Activated naive CD4-positive, alpha-beta T cell treated with anti-CD3 and anti-CD28 coated beads, Interleukin-2, amount 10 ng/mL, durations not matched to agents 7 days and 5 days (primary cell): ENCODE measurements around the gene ENPP4.
"Not testable (repeated sequence)": the region's sequence is repeated elsewhere in the genome, so short reads cannot be mapped to it uniquely, and the experiment has no call there.

ENCODE experiments used
- CTCF ChIA-PET: fragments of 350-600 bp; sonication (Branson Sonifier 250); formaldehyde crosslinking; loops from one replicate; lab custom pipeline; 2021; ENCODE audit warnings: antibody characterized with exemption; lab: Charles Lee
- DNase-seq: peaks from one replicate; pipeline ENCODE4 v3.0.0-alpha.2; 2020
- H3K27ac Mint-ChIP-seq: one replicate; pipeline ENCODE4 v1.8.0; 2021; ENCODE audit warnings: mild to moderate bottlenecking, moderate library complexity, mixed read lengths
- H3K27me3 Mint-ChIP-seq: one replicate; pipeline ENCODE4 v1.8.0; 2021; ENCODE audit warnings: mild to moderate bottlenecking, mixed read lengths
- H3K36me3 Mint-ChIP-seq: one replicate; pipeline ENCODE4 v1.8.0; 2021; ENCODE audit warnings: mixed read lengths
- H3K4me1 Mint-ChIP-seq: one replicate; pipeline ENCODE4 v1.8.0; 2021; ENCODE audit warnings: mixed read lengths
- H3K4me3 Mint-ChIP-seq: one replicate; pipeline ENCODE4 v1.8.0; 2021; ENCODE audit warnings: mild to moderate bottlenecking, moderate library complexity, mixed read lengths
- H3K9me3 Mint-ChIP-seq: one replicate; pipeline ENCODE4 v1.8.0; 2021; ENCODE audit warnings: mixed read lengths

Gene ENPP4

DNA sequence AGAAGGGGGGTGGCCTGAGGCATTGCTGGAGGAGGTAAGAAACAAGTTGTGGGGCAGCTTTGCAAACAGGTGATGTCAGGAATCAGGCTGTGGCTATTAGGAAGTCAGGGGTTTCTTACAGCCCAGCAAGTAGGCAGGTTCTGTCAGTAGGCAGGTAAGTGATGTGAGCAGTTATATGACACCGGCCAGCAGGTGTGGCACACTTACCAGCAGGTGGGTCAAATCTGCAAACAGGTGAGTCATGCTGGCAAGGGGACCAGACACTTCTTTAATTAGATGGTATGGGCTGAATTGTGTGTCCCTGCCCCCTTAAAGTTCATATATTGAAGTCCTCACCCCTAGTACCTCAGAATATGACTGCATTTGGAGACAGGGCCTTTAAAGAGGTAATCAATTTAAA lies 16.4 kb upstream of the ENPP4 start:
- H3K4me1 Mint-ChIP-seq: no peaks in the 10 kb centered on the region
- no peak for DNase-seq
- peaks cover 1% of the 10 kb centered on the region for H3K36me3 Mint-ChIP-seq
- peaks cover 7% of the 10 kb centered on the region for H3K9me3 Mint-ChIP-seq
- H3K27me3 Mint-ChIP-seq: no peaks in the 10 kb centered on the region
- H3K4me3 Mint-ChIP-seq: no peak overlapping the region
- no peak overlapping the region for H3K27ac Mint-ChIP-seq
- CTCF ChIA-PET: no interaction called here

GRCh38 chr6:46115634-46116033 lies 14.2 kb upstream of the ENPP4 start:
- peaks cover 5% of the 10 kb centered on the region for H3K9me3 Mint-ChIP-seq
- DNase-seq: no peak
- peaks cover 6% of the 10 kb centered on the region for H3K36me3 Mint-ChIP-seq
- CTCF ChIA-PET: no interaction called here
- no peak overlapping the region for H3K4me3 Mint-ChIP-seq
- peaks cover 11% of the 10 kb centered on the region for H3K4me1 Mint-ChIP-seq
- H3K27me3 Mint-ChIP-seq: no peaks in the 10 kb centered on the region
- H3K27ac Mint-ChIP-seq: no peak overlapping the region

GRCh38 chr6:46116289-46116688 lies 13.5 kb upstream of the ENPP4 start:
- Mint-ChIP-seq H3K27me3 (no peaks in the 10 kb centered on the region), H3K4me1 (peaks cover 11% of the 10 kb centered on the region), H3K9me3 (peaks cover 8% of the 10 kb centered on the region), H3K4me3 (no peak overlapping the region), H3K27ac (no peak overlapping the region), H3K36me3 (peaks cover 10% of the 10 kb centered on the region)
- CTCF ChIA-PET: no interaction called here
- no peak for DNase-seq

DNA sequence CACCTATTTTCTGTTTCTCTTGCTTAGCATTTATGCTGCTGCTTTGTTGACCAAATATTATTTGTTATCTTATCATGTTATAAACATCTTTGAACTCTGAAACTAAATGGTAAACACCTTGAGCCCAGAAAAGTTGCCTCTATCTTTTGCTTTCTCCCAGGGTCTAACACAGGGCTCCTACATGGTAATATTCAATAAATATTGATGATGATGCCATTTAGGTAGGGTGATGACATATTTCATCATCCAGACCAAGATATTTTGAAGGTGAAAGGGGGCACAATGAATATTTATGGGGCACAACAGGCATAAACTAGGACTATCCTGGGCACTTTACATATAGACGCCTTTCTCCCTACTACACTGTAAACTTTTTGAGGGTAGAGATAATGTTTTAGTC lies 11.6 kb upstream of the ENPP4 start:
- peaks cover 9% of the 10 kb centered on the region for H3K9me3 Mint-ChIP-seq
- no peaks in the 10 kb centered on the region for H3K27me3 Mint-ChIP-seq
- no peak for DNase-seq
- H3K27ac Mint-ChIP-seq: no peak overlapping the region
- peaks cover 21% of the 10 kb centered on the region for H3K36me3 Mint-ChIP-seq
- H3K4me3 Mint-ChIP-seq: no peak overlapping the region
- H3K4me1 Mint-ChIP-seq: peaks cover 11% of the 10 kb centered on the region
- CTCF ChIA-PET: no interaction called here

- Mint-ChIP-seq H3K27ac (no peak overlapping the region), H3K4me3 (no peak overlapping the region), H3K4me1 (peaks cover 11% of the 10 kb centered on the region), H3K27me3 (no peaks in the 10 kb centered on the region), H3K36me3 (peaks cover 21% of the 10 kb centered on the region), H3K9me3 (peaks cover 9% of the 10 kb centered on the region)
- DNase-seq: no peak
- CTCF ChIA-PET: interaction anchor here (0.6 kb wide), 1 partner anchor 187 kb away, joined by 4 read pairs; no protein-coding TSS in a partner anchor
Measured at GRCh38 chr6:46118836-46119235, 11.0 kb upstream of the ENPP4 start.

DNA sequence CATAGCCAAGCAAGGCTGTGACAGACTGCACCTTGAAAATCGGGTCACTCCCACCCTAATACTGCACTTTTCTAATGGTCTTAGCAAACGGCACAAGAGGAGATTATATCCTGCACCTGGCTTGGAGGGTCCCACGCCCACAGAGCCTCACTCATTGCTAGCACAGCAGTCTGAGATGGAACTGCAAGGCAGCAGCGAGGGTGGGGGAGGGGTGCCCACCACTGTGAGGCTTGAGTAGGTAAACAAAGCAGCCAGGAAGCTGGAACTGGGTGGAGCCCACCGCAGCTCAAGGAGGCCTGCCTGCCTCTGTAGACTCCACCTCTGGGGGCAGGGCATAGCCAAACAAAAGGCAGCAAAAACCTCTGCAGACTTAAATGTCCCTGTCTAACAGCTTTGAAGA lies 10.1 kb upstream of the ENPP4 start:
- H3K27me3 Mint-ChIP-seq, H3K27ac Mint-ChIP-seq, H3K9me3 Mint-ChIP-seq, CTCF ChIA-PET, H3K4me3 Mint-ChIP-seq: not testable (repeated sequence)
- peak; percentile 26 for DNase-seq
- Mint-ChIP-seq H3K36me3 (peaks cover 21% of the 10 kb centered on the region), H3K4me1 (peaks cover 11% of the 10 kb centered on the region)

DNA sequence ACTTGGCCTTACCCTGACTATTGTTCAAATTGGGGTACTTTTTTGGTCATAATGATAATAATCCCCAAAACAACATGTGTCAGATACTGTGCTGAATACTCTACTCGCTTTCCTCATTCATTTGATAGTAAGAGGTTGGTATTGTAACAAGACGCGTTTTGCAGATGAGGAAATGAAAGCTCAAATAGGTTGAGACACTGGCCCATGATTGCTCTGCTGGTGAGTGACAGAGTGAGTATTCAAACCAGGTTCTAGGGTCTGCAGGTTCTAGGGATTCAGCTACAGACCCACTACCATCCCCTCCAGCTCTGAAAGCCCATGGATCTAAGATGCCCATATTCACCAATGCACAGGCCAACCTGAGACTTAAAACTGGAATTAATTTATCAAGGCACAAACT lies 1.3 kb upstream of the ENPP4 start:
- Mint-ChIP-seq H3K27me3 (no peaks in the 10 kb centered on the region), H3K4me3 (peak overlapping the region; percentile 59), H3K9me3 (peaks cover 2% of the 10 kb centered on the region), H3K27ac (no peak overlapping the region), H3K4me1 (peaks cover 33% of the 10 kb centered on the region), H3K36me3 (peaks cover 9% of the 10 kb centered on the region)
- CTCF ChIA-PET: interaction anchor here (1.6 kb wide), 1 partner anchor 38 kb away, joined by 7 read pairs; no protein-coding TSS in a partner anchor
- no peak for DNase-seq

GRCh38 chr6:46129291-46129628 lies 529 bp upstream of the ENPP4 start:
- peak overlapping the region; percentile 96 for H3K4me3 Mint-ChIP-seq
- DNase-seq: no peak
- H3K4me1 Mint-ChIP-seq: peaks cover 34% of the 10 kb centered on the region
- CTCF ChIA-PET: interaction anchor here (1.6 kb wide), 1 partner anchor 39 kb away, joined by 7 read pairs; no protein-coding TSS in a partner anchor
- H3K9me3 Mint-ChIP-seq: peaks cover 2% of the 10 kb centered on the region
- H3K36me3 Mint-ChIP-seq: peaks cover 9% of the 10 kb centered on the region
- no peaks in the 10 kb centered on the region for H3K27me3 Mint-ChIP-seq
- peak overlapping the region; percentile 88 for H3K27ac Mint-ChIP-seq

- Mint-ChIP-seq H3K4me1 (peaks cover 35% of the 10 kb centered on the region), H3K4me3 (peak overlapping the region; percentile 96), H3K27ac (no peak overlapping the region), H3K36me3 (peaks cover 9% of the 10 kb centered on the region), H3K27me3 (no peaks in the 10 kb centered on the region), H3K9me3 (peaks cover 2% of the 10 kb centered on the region)
- CTCF ChIA-PET: no interaction called here
- DNase-seq: no peak
Measured at GRCh38 chr6:46130666-46131065, 877 bp downstream of the ENPP4 start.

- H3K27ac Mint-ChIP-seq, H3K36me3 Mint-ChIP-seq, H3K9me3 Mint-ChIP-seq, DNase-seq, H3K27me3 Mint-ChIP-seq, CTCF ChIA-PET: not testable (repeated sequence)
- H3K4me1 Mint-ChIP-seq: peaks cover 35% of the 10 kb centered on the region
- H3K4me3 Mint-ChIP-seq: peak overlapping the region; percentile 35
Measured at GRCh38 chr6:46131291-46131690, 1.5 kb downstream of the ENPP4 start.

DNA sequence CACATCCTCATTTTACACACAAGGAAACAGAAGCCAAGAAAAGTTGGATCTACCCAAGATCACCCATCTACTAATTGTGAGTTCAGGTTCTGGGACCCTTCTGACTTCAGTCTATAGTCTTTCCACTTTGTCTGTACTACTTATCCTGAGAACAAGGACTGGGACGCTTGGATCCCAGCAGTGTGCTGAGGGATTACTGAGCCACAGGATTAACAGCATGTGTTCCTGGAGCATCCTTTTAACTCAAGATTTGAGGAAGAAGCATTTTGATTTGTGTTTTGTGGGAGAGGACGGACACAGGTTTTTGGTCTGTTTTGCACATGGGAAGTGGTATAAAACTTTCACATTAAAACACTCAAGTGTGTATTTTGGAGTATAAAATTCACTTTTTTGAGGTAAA lies 4.4 kb downstream of the ENPP4 start:
- Mint-ChIP-seq H3K4me3 (no peak overlapping the region), H3K27me3 (no peaks in the 10 kb centered on the region), H3K9me3 (peaks cover 2% of the 10 kb centered on the region), H3K36me3 (peaks cover 8% of the 10 kb centered on the region), H3K27ac (no peak overlapping the region), H3K4me1 (peaks cover 17% of the 10 kb centered on the region)
- CTCF ChIA-PET: no interaction called here
- DNase-seq: no peak

- CTCF ChIA-PET: no interaction called here
- H3K27ac Mint-ChIP-seq: no peak overlapping the region
- H3K4me1 Mint-ChIP-seq: peaks cover 13% of the 10 kb centered on the region
- no peaks in the 10 kb centered on the region for H3K27me3 Mint-ChIP-seq
- peaks cover 7% of the 10 kb centered on the region for H3K36me3 Mint-ChIP-seq
- H3K4me3 Mint-ChIP-seq: no peak overlapping the region
- no peak for DNase-seq
- peaks cover 2% of the 10 kb centered on the region for H3K9me3 Mint-ChIP-seq
Measured at GRCh38 chr6:46135176-46135575, 5.4 kb downstream of the ENPP4 start.

- H3K4me1 Mint-ChIP-seq: peaks cover 2% of the 10 kb centered on the region
- no peak overlapping the region for H3K4me3 Mint-ChIP-seq
- no peak overlapping the region for H3K27ac Mint-ChIP-seq
- H3K9me3 Mint-ChIP-seq: peaks cover 2% of the 10 kb centered on the region
- CTCF ChIA-PET: no interaction called here
- H3K36me3 Mint-ChIP-seq: peaks cover 3% of the 10 kb centered on the region
- H3K27me3 Mint-ChIP-seq: no peaks in the 10 kb centered on the region
- DNase-seq: no peak
Measured at GRCh38 chr6:46136831-46137230, 7.0 kb downstream of the ENPP4 start.

- peaks cover 2% of the 10 kb centered on the region for H3K4me1 Mint-ChIP-seq
- H3K4me3 Mint-ChIP-seq: no peak overlapping the region
- H3K27me3 Mint-ChIP-seq: no peaks in the 10 kb centered on the region
- peaks cover 4% of the 10 kb centered on the region for H3K36me3 Mint-ChIP-seq
- peaks cover under 1% of the 10 kb centered on the region for H3K9me3 Mint-ChIP-seq
- CTCF ChIA-PET: no interaction called here
- no peak overlapping the region for H3K27ac Mint-ChIP-seq
- no peak for DNase-seq
Measured at GRCh38 chr6:46137387-46137786, 7.6 kb downstream of the ENPP4 start.

DNA sequence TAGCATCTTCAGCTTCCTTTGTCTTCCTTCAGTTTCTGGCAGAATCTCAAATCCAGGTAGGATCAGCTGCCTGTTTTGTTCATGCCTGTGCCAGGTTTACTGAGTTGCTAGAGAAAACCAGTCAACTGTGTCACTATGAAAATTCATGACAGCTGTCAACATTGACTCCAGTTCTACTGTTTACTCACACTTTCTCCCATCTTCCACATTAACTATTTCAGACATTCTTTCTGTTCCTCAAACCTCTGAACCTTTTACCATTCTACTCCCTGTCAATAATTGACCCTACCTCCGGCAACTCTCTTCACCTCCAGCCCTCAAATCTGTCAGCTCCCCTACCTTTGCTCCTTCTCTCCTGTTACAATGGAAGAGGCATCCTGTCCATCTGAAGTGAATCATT lies 8.5 kb downstream of the ENPP4 start:
- Mint-ChIP-seq H3K36me3 (peaks cover 6% of the 10 kb centered on the region), H3K9me3 (no peaks in the 10 kb centered on the region), H3K4me1 (peaks cover 2% of the 10 kb centered on the region), H3K27ac (no peak overlapping the region), H3K4me3 (no peak overlapping the region), H3K27me3 (no peaks in the 10 kb centered on the region)
- CTCF ChIA-PET: no interaction called here
- DNase-seq: no peak

GRCh38 chr6:46144270-46144669 lies 14.5 kb downstream of the ENPP4 start:
- H3K4me3 Mint-ChIP-seq: no peak overlapping the region
- H3K9me3 Mint-ChIP-seq: no peaks in the 10 kb centered on the region
- H3K27me3 Mint-ChIP-seq: peaks cover 3% of the 10 kb centered on the region
- peaks cover 6% of the 10 kb centered on the region for H3K36me3 Mint-ChIP-seq
- no peaks in the 10 kb centered on the region for H3K4me1 Mint-ChIP-seq
- no peak overlapping the region for H3K27ac Mint-ChIP-seq
- DNase-seq: no peak
- CTCF ChIA-PET: no interaction called here
